Left renal cortex interstitium (tissue), 4 donors: Measurements from ENCODE around the gene NPHP4. TPM values are rescaled to one million over a fixed set of nuclear protein-coding genes. Genes with fewer than 3 reads are reported as not detected.
"Not testable (repeated sequence)": the region's sequence is repeated elsewhere in the genome, so short reads cannot be mapped to it uniquely, and the experiment has no call there.

Source experiments
- DNase-seq, 4 donors: peaks; one replicate each; pipeline ENCODE4 v3.0.0-alpha.2; 2013; ENCODE audit warnings: low read depth in 4 of 4, low spot score in 2 of 4, missing footprints in 1 of 4
- polyA plus RNA-seq, 4 donors: library from polyadenylated mRNA; unstranded; fragments of 120-200 nt; gene quantifications; one replicate each; pipeline ENCODE4 v1.2.1, GENCODE V29; 2013; ENCODE audit not compliant: insufficient read length in 4 of 4

Gene NPHP4
- polyA plus RNA-seq, 4 donors, result 7.9 to 18.9 (median 14.0) TPM

DNA sequence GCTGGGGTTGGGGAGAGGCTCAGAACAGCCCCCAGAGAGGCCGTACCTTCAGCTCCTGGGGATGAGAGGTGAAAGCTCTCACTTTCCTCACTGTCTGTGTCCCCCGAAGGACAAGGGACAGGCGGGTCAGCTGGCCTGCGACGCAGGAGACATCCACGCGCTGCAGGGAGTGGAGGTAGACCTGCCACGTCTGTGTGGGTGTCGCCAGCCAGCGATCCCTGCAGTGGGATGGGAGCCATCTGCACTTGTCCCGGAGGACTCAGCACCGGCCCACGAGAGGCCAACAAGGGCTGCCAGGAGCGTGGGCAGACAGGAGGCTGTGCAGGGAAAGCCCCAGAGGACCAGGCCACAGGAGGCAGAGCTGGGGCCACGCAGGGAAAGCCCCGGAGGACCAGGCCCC is 127.2 kb downstream of the NPHP4 start:
- no peak for DNase-seq

DNA sequence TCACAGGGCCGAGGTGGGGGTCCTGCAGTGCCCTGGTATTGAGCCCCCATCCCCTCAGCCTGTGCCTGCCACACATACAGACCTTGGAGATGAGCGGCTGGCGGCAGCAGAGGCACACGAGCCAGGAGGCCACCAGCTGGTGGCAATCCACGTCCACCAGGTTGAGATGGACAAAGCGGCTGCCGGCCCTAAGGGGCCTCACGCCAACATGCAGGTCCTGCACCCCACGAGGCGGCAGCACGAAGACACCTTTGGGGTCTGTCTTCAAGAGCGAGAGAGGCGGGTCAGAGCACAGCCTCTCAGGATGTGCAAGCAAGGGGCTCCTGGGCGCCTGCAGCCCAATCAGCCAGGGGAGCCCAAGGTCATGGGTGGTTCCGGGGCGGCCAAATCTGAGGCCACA is 128.0 kb downstream of the NPHP4 start:
- no peak for DNase-seq

DNA sequence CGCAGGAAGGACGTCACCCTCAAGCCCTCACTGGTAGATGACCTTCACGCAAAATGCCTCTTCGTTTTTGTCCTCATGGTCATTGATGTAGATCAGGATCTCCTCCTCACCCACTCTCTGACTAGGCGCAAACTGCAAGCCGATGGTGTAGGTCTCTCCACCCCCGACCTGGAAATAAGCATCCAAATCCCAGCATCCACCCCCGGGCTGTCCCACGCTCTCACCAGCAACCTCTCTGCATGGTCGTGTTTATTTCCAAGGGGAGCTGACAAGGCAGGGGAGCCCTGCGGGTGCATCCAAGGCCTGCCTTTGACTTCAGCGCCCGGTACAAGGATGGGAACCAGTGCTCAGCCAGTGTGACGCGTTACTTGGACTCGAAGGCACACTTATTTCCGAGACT is 129.0 kb downstream of the NPHP4 start:
- DNase-seq, result no peak

DNA sequence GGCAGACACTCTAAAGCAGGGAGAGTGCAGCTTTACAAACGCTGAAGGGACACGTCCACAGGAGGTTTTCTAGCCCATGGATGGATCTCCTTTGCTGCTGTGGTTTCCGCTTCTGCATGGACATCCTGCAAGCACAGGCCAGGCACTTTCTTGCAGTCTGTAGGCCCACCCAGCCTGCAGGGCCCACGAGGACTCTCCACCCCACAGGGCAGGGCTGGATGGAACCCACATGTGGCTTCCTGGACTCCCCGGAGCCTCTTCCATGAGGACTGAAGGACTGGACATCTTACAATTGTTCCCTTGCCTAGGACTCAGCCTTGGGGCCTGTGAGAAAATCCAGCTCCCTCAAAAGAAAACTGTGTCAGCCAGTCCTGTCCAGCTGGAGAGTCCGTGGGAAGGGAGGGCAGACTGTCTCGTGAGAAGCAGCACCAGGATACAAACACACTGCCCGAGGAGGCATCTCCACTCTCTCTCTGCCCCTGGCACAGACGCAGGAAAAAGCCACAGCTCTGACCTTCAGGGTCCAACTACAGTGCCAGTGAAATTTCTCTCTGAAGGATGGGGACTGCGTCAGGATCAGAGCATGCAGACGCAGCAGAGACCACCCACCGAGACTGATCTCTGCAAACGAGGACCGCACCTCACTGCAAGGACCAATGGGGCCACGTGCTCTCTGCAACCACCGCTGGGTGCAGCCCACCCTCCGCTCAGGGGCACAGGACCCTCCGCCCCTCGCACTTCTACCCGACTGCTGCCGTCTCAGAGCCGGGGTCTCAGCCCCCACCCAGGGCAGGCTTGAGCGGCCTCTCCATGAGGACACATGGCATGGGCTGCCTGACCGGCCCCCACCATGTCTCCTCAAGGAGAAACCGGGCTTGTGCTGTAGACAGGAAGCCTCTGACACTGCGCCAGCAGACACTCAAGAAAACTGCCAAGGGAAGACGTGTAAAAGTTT is 130.1 kb downstream of the NPHP4 start:
- DNase-seq, result no peak

DNA sequence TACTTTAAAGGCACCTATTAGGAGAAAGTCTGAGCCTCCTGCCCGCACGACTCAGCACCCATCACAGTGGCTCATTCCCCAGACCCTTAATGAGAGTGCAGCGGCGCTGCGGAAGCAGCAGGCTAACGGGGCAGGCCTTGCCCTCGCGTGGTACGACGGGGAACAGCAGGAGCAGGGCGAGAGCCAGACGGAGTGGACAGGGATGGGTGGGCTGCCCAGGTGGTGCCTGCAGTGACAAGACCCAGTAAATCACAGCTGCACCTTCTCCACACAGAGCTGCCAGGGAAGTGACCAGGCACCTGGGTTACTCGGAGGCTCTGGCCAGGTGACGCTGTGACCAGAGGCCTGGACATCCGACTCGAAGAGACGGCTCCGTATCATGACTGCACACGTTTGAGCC is 131.9 kb downstream of the NPHP4 start:
- DNase-seq, result no peak

DNA sequence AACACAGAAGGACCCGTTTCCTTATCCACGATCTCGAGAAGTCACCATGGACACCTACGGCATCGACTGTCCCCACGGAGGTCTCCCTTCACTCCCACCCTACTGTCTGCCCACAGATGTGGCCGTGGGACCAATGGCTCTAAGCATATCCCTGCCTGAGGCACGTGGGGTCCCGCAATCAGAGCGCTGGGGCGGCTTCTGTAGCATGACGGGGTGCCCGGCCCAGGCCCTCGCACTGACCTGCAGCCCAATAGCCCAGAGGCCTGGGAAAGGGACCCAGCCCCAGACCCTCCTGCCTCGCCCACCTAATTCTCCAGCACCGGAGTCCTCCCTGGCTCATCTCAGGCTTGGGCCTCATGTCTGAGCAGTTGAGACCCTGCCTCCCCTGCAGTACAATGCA is 132.5 kb downstream of the NPHP4 start:
- DNase-seq, result no peak

DNA sequence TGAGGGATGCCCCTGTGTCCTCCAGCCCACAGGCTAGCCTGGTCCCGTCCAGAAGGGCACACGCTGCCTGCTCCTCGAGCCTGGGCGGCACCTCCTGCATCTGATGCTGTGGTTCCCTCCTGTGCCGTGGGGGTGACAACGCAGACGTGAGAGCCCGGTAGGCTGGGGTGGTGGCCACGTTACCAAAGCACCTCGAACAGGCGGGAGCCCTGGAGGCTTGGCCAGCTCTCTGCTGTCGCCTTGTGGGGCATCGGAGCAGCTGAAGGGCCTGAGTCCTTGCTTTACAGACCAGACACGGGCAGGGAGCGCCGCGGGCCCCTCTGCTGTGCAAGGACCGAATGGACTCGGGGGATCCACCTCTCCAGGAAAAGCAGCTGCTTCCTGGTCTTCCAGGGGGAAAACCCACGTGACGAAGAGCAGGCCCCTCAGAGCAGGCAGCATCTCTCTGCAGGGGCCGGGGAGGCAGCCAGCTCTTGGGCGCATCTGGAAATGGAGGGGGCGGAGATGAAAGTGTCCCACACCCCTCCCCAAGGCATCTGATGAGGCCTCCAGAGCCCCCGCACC is 133.3 kb downstream of the NPHP4 start:
- DNase-seq, result no peak

DNA sequence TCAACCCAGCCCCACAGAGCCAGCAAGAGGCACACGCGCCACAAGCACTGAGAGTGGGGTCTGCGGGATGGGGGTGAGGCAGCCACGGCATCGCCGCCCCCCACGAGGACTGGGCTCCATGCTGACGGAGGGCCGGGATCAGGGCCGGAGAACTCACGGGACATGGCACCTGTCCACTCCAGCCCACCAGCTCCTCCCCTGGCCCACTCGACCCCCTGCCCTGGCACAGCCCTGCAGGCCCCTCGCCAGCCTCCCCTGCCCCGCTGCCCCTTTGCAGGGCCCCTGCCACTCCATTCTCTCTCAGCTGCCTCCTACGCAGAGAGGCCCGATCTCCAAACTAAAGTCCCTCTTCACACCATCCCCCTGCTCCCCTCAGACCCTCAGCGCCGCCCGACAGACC is 134.0 kb downstream of the NPHP4 start:
- DNase-seq, result no peak

DNA sequence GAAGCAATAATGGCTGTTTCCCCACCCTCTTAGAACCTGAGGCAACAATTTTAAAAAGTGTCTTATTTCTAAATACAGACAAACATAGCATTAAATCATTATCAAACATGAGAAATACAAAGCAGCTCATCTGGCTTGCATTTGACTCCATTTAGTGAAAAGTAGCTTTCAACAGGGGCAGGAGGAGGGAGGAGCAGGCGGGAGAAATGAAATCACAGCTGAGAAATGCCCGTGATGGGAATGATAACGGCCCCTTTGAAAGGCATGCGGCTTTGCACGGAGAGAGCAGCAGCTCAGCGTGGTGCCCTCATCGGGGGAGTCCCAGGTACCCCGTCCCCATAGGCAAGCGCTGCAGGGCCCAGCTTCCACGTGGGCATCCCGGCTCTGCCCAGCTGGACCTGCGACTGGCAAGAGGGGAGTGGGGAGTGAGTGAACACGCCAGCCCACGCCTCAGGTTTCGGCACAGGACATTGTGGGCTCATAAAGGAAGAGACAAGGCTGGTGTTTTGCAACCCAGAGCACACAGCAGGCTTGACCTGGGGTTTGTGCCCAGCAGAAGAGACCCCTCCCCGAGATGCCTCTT is 134.6 kb downstream of the NPHP4 start:
- no peak for DNase-seq

DNA sequence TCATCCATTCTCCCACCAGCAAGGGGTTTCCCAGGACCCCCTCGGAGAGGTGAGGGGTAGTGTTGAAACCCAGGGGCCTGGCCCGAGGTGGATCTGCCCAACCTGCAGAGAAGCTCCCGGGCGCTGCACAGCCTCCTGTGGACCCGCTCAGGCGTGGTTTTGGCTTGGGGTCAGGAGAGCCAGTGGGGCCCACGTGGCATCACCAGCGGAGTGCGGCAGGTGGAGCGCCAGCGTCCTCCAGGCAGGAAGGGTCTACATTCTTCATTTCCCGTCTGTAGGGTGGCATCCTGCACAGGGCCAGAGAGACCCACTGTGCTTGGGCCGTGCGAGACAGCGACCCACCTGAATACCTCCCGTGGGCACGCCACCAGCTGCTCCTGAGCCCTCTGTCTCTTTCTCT is 135.2 kb downstream of the NPHP4 start:
- no peak for DNase-seq

DNA sequence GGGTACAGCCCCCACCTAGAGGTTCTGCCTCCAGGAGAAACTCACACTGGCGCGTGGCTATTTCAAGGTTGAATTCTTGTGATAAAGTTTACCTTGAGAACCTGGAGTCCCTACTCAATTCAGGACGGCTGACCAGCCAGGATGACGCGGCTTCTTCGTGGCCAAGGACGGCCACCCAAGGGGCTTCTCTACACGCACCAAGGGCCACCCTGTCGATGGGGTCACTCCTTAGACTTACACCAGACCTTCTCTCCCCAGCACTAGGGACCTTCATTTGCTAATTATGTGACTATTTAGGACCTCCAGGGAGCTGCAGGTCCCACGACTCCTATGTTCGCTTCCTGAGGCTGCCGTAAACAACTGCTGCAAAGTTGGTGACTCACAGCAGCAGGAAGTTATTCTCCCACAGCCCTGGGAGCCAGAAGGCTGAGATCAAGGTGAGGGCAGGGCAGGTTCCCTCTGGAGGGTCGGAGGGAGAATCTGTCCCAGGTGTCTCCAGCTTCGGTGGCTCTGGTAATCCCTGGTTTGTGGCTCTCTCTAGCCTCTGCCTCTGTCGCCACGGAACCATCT is 135.9 kb downstream of the NPHP4 start:
- no peak for DNase-seq

DNA sequence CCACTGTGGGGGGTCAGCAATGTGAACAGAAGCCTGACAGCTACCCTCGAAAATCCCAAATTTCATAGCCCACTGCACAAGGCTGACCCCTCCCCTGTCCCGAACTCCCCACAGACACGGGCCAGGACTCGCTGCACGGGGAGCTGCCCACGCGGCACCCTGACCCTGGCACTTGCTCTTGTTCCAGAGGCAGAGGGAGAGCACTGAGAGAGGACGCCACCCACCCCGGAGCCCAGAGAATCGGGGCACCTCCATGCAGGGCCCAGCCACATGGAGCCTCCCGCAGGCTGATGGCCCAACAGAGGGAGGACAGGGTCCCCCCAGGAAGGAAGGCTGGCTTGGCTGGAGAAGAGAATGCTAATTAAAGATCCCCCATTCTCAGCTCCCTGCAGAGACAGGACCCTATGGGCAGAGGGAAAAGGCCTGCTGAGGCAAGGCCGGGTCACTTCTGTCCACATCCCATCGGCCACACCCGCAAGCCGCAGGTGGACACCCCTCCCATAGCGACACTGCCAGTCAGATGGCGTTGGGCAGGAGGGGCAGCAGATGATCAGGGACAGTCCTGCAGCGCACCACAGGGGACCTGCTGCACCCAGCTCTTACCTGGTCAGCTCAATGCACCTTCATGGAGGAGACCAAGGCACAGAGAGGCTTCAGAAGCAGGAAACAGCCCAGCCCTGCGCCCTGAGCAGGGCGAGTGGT is 136.9 kb downstream of the NPHP4 start:
- no peak for DNase-seq

DNA sequence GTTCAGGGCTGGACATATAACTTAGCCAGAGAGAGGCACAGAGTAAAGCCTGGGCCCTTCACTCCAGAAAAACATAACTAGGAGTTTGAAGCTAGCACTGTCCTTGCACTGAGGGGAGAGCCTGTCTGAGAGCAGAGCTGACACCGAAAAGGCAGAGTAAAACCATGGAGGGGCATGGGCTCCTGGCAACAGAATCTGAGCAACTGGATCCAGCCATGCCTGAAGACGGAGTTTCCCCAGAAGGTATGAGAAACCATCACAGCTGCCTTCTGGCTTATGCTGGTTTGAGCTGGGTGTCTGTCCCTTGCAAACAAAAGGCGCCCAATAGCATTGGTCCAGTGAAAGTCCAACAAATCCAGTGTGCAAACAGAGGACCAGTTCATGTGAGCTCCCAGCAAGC is 137.5 kb downstream of the NPHP4 start:
- DNase-seq, result no peak

DNA sequence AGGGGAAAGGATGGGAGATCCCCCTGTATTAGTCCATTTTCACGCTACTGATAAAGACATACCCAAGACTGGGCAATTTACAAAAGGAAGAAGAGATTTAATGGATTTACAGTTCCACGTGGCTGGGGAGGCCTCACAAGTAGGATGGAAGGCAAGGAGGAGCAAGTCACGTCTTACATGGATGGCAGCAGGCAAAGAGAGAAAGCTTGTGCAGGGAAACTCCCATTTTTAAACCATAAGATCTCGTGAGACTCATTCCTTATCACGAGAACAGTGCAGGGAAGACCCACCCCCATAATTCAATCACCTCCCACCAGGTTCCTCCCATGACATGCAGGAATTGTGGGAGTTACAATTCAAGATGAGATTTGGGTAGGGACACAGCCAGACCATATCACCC is 138.4 kb downstream of the NPHP4 start:
- DNase-seq, result not testable (repeated sequence)

DNA sequence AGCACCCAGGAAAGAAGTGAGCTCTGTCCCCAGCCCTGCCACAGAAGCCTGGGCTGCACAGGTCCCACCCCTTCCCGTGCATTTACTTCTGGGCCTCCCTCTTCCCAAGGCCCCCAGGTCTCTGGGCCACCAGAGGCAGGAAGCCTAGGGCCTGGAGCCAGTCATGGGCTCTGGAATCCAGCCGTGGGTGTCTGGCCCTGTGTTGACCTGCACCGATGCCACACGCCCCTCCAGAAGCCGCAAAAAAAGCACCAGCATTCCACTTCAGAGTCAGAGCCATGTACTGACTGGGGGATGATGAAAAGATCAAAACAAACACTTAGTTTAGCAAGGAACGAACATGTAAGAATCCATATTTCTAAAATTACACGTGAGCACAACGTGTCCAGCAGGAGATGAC is 141.7 kb downstream of the NPHP4 start:
- DNase-seq, result no peak

DNA sequence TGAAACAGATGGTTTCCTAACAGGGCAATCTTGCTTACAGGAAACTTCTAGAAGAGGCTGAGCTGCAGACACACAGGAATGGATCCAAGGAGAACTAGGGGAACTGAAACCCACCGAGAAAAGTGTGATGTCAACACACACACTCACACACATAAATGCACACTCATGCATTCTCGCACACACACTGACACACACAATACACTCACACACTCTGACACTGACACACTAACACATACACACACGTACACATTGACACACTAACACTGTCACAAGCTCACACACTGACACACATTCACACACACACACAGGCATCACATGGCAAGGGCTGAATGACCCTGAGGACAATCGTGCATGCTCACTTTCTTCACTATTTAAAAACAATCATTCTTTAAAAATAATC is 142.7 kb downstream of the NPHP4 start:
- no peak for DNase-seq

DNA sequence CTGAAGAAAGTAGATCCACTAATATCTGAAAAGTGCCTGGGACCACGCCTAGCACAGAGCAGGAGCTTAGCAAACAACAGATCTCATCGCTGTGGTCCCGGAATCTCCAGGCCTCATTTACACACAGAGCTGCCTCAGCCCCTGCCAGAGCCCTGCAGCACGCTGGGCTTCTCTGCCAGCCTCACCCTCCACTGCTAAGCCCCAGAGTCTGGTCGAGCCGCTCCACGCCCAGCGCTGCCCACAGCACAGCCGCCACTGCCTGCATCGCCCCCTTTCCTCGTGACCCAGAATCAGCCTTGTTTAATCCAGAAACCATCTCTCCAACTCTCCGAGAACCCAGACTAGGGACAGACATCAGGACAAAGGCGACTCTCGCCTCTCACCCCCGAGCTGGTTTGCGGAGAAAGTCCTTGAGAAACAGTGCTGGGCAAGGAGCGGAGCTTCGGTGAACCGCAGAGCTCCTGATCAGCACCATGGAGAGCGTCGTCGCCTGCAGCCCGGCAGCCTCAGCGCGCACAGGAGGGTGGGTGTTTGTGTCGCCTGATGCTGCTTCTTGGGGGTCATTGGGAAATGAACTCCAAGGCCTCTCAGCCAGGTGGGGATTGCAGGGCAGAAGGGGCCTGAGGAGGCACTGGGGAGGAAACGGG is 145.1 kb downstream of the NPHP4 start:
- peak; percentile 17 to 73 (median 41) for DNase-seq

DNA sequence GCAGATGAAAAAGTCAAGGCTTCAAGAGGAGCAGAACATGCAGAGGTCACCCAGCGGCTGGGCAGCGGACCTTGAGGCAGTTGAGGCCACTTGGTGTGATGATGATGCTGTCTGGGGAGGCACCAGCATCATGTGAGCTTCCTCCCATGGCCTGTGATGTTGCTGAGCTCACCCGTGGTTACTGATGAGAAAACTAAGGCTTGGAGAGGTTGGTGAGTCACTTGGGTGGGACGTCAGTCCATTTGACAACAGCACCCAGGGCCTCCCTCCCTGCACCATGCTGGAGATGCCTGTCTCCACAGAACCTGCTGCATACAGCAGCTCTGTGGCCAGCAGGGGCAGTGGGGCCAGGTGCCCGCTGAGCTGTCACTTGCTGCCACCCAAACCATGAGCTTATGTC is 146.8 kb downstream of the NPHP4 start:
- DNase-seq, result no peak

DNA sequence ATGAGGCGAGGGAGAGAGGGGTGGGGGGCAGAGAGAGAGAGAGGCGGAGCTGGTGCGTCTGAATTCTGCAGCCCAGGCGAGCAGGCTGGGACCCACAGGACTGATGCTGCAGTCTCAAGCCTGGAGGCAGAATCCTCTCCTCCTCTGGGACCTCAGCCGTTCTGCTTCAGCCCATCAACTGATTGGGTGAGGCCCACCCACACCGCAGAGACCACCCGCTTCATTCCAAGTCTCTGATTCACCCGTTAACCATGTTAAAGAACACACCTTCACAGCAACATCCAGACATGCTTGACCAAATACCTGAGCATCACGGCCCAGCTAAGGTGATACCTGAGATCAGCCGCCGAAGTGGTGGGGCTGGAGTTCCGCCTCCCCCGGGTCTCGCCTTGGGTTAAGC is 147.8 kb downstream of the NPHP4 start:
- no peak for DNase-seq

DNA sequence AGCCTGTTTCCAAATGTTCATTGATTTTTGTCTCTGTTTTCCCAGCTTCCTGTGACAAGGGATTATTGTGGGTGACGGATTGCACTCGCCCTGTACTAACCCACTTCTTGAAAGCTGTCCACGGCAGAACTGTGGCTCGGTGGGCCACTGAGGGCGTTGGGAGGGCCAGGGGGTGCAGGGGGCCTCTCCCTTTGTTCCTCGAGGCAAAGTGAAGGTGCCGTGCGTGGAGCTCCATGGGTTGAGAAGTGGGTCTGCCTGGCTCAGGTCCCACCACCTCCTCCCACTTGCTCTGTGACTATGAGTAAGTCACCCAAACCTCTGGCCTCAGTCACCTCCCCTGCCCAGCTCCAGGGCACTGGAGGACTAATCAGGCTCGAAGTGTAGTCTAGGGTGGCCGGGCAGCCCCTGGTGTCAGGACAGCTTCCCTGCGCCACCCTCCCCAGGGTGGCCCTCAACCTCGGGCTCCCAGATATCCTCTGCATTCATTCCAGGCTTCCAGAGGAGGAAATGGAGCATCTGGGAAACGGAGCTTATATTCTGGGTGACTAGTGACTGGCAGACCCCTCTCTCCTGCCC is 148.6 kb downstream of the NPHP4 start:
- no peak for DNase-seq
